HEK293 (cell line): ENCODE results near the gene CD300LB.

Experiments used
- ZBTB44 ChIP-seq: fragments of 450-650 bp; IDR thresholded peaks from 2 replicates; pipeline ENCODE4 v1.5.1; 2018; ENCODE audit warnings: missing biosample characterization, mild to moderate bottlenecking, missing genetic modification characterization
- ZNF175 ChIP-seq: fragments of 450-650 bp; formaldehyde crosslinking; IDR thresholded peaks from 2 replicates; pipeline ENCODE4 v1.5.1; 2016; ENCODE audit warnings: missing biosample characterization, missing genetic modification characterization
- ZNF24 ChIP-seq: fragments of 450-650 bp; formaldehyde crosslinking; IDR thresholded peaks from 2 replicates; pipeline ENCODE4 v1.5.1; 2016; ENCODE audit warnings: missing biosample characterization, missing genetic modification characterization

DNA sequence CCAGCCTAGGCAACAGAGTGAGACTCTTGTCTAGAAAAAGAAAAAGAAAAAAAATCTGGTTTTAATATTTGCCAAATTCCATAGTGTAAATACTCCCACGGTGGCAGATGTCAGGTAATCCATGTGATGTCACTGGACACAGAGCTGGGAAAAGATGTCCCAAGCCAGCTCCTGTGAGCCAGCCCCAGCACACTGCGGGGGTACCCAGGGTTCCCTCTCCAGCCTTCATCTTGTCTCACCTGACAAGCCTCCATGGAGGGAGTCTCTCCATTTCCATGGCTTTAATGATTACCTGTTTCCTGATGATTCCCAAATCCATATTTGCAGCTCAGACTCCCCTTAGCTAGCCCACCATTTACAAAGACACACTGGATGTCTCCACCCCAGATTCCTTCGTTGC, 4.6 kb downstream of the CD300LB start:
- TF ChIP-seq ZNF175 (no peak), ZBTB44 (tag by site-specific recombination) (no peak), ZNF24 (tag by site-specific recombination) (no peak)
